OCI-LY3 (cell line): ENCODE measurements around the gene CTSO.

Experiments used
- H2AFZ ChIP-seq: fragments of 200-600, 300-600 bp; shearing (Covaris generic); 2 replicates; pipeline ENCODE4 v1.6.0; 2014; ENCODE audit warnings: antibody characterized with exemption, low read depth, low read length
- H3K27ac ChIP-seq: fragments of 200-600, 300-600 bp; sonication (generic); 2 replicates; pipeline ENCODE4 v1.5.1; 2014; ENCODE audit warnings: mild to moderate bottlenecking, low read length, moderate library complexity, mixed read lengths
- H3K27me3 ChIP-seq: fragments of 200-600, 300-600 bp; sonication (generic); 2 replicates; pipeline ENCODE4 v1.6.1; 2014; ENCODE audit warnings: low read depth, low read length, mixed read lengths
- H3K36me3 ChIP-seq: fragments of 200-600, 300-600 bp; sonication (generic); replicated peaks from 2 replicates; pipeline ENCODE3; 2014; ENCODE audit warnings: low read depth, low read length, mixed read lengths
- H3K4me1 ChIP-seq: fragments of 300-600, 200-600 bp; sonication (generic); 2 replicates; pipeline ENCODE4 v1.6.1; 2014; ENCODE audit warnings: low read length, mixed read lengths
- H3K4me2 ChIP-seq: fragments of 200-600, 300-600 bp; sonication (generic); 2 replicates; pipeline ENCODE4 v1.6.1; 2014; ENCODE audit warnings: low read length, mixed read lengths
- H3K4me3 ChIP-seq: fragments of 300-600, 200-600 bp; sonication (generic); 2 replicates; pipeline ENCODE4 v1.5.1; 2014; ENCODE audit warnings: antibody characterized with exemption, mild to moderate bottlenecking, low read length, moderate library complexity
- H3K79me2 ChIP-seq: fragments of 300-600, 200-600 bp; shearing (Covaris generic); 2 replicates; pipeline ENCODE4 v1.6.1; 2014; ENCODE audit warnings: mild to moderate bottlenecking, low read length, mixed read lengths
- H3K9ac ChIP-seq: fragments of 300-600, 200-600 bp; shearing (Covaris generic); 2 replicates; pipeline ENCODE4 v1.6.0; 2014; ENCODE audit warnings: mild to moderate bottlenecking, low read length, moderate library complexity
- H3K9me3 ChIP-seq: fragments of 200-600, 300-600 bp; shearing (Covaris generic); 2 replicates; pipeline ENCODE4 v1.6.1; 2014; ENCODE audit warnings: low read length, mixed read lengths; ENCODE audit not compliant: insufficient read depth
- H4K20me1 ChIP-seq: fragments of 200-600, 300-600 bp; sonication (generic); 2 replicates; pipeline ENCODE4 v1.6.1; 2016; ENCODE audit warnings: low read length, mixed read lengths; ENCODE audit not compliant: insufficient read depth
- CTCF ChIP-seq: fragments of 200-600, 300-600 bp; sonication (generic); IDR thresholded peaks from 2 replicates; pipeline ENCODE4 v1.5.1; 2014; ENCODE audit warnings: antibody characterized with exemption, low read length, low read depth
- EZH2phosphoT487 ChIP-seq: fragments of 200-600 bp; shearing (Covaris generic); IDR thresholded peaks from 2 replicates; pipeline ENCODE4 v1.6.1; 2018; ENCODE audit warnings: antibody characterized with exemption, mixed run types, low read depth

Gene CTSO

DNA sequence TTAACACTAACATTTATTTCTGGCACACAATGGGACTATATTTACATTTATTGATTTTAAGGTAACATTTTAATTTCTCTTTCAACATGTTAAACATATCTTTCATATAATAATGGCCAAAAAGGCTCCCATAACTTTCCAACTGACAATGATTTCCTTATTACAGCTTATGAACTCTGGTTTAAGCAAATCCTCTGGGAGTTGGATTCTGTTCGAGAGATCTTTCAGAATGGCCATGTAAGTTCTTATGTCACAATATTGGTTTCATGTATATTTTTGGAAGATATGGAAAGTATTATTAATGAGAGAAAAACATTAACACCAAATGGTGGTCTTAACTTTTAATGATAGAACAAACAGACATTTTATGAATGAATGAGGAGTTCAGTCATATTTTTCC is 46.1 kb downstream of the CTSO start:
- H3K27ac ChIP-seq = no peak overlapping the region
- H3K4me2 ChIP-seq = no peak overlapping the region
- TF ChIP-seq EZH2phosphoT487 (no peak), CTCF (no peak)
- H3K27me3 ChIP-seq = no peaks in the 10 kb centered on the region
- H3K4me3 ChIP-seq = no peak overlapping the region
- no peak overlapping the region for H2AFZ ChIP-seq
- no peaks in the 10 kb centered on the region for H3K79me2 ChIP-seq
- no peak overlapping the region for H3K9ac ChIP-seq
- peaks cover 9% of the 10 kb centered on the region; the same call in 1 of the 2 replicates for H3K4me1 ChIP-seq
- H3K36me3 ChIP-seq = no peaks in the 10 kb centered on the region
- H4K20me1 ChIP-seq = no peaks in the 10 kb centered on the region
- no peaks in the 10 kb centered on the region for H3K9me3 ChIP-seq

- Histone ChIP-seq H2AFZ (no peak overlapping the region), H3K79me2 (no peaks in the 10 kb centered on the region), H3K36me3 (no peaks in the 10 kb centered on the region), H3K27me3 (no peaks in the 10 kb centered on the region), H3K27ac (no peak overlapping the region), H4K20me1 (no peaks in the 10 kb centered on the region), H3K4me1 (peaks cover 9% of the 10 kb centered on the region; the same call in 1 of the 2 replicates), H3K4me3 (no peak overlapping the region), H3K9me3 (no peaks in the 10 kb centered on the region), H3K4me2 (no peak overlapping the region), H3K9ac (no peak overlapping the region)
- no peak for TF ChIP-seq CTCF
- no peak for TF ChIP-seq EZH2phosphoT487
Observed at GRCh38 chr4:155906554-155907247, 47.0 kb downstream of the CTSO start.

GRCh38 chr4:155904331-155904730 is 49.3 kb downstream of the CTSO start:
- Histone ChIP-seq H3K9me3 (no peaks in the 10 kb centered on the region), H2AFZ (no peak overlapping the region), H3K4me3 (no peak overlapping the region), H3K9ac (no peak overlapping the region), H3K36me3 (no peaks in the 10 kb centered on the region), H3K27me3 (no peaks in the 10 kb centered on the region), H4K20me1 (no peaks in the 10 kb centered on the region), H3K4me1 (peaks cover 9% of the 10 kb centered on the region; the same call in 1 of the 2 replicates), H3K27ac (no peak overlapping the region), H3K79me2 (no peaks in the 10 kb centered on the region), H3K4me2 (no peak overlapping the region)
- no peak for TF ChIP-seq CTCF
- TF ChIP-seq EZH2phosphoT487 = no peak

GRCh38 chr4:155903453-155903852 is 50.2 kb downstream of the CTSO start, which contains the start of gene TDO2:
TDO2 (plus strand) TSS chr4:155903696; CDS start chr4:155903759, 63 bp downstream.
- Histone ChIP-seq H3K9me3 (no peaks in the 10 kb centered on the region), H3K4me1 (peaks cover 6% of the 10 kb centered on the region; the same call in 1 of the 2 replicates), H3K4me2 (no peak within 1 kb of the TSS), H4K20me1 (no peaks in the 10 kb centered on the region), H3K27me3 (no peaks in the 10 kb centered on the region), H2AFZ (no peak within 1 kb of the TSS; the same call in 1 of the 2 replicates), H3K4me3 (no peak within 1 kb of the TSS), H3K27ac (no peak within 1 kb of the TSS), H3K36me3 (no peaks in the 10 kb centered on the region), H3K79me2 (no peaks in the 10 kb centered on the region), H3K9ac (no peak within 1 kb of the TSS)
- TF ChIP-seq CTCF = no peak
- no peak for TF ChIP-seq EZH2phosphoT487
